Vagina (tissue), 2 donors: Measurements from ENCODE around the gene IGFL4. TPM values are rescaled to one million over a fixed set of nuclear protein-coding genes. Genes with fewer than 3 reads are reported as not detected.

Experiments
- DNase-seq, 2 donors: peaks; one replicate each; pipeline ENCODE4 v3.0.0-alpha.2; 2017; ENCODE audit errors: extremely low spot score in 2 of 2
- H3K27ac ChIP-seq: fragments of 200-600 bp; sonication (generic); one replicate; pipeline ENCODE4 v1.5.1; 2019
- H3K27me3 ChIP-seq: fragments of 200-600 bp; sonication (generic); one replicate; pipeline ENCODE4 v1.5.1; 2019
- H3K36me3 ChIP-seq, 2 donors: fragments of 200-600 bp; sonication (generic); one replicate each; pipeline ENCODE4 v1.5.1; 2017 to 2019
- H3K4me1 ChIP-seq: fragments of 200-600 bp; sonication (generic); one replicate; pipeline ENCODE4 v1.5.1; 2019
- H3K4me3 ChIP-seq, 2 donors: fragments of 200-600 bp; sonication (generic); 1 replicate in 1 of 2; 2 replicates in 1 of 2; pipeline ENCODE4 v1.5.1; 2016 to 2019
- H3K9me3 ChIP-seq: fragments of 200-600 bp; sonication (generic); one replicate; pipeline ENCODE4 v1.5.1; 2019
- CTCF ChIP-seq, 3 experiments: fragments of 450-650 bp in 2 of 3; fragments of 200-600 bp in 1 of 3; sonication (generic) in 1 of 3; IDR thresholded peaks; one replicate each; pipeline ENCODE4 v1.5.1; 2017 to 2019; ENCODE audit warnings: antibody characterized with exemption in 3 of 3, mild to moderate bottlenecking in 2 of 3, moderate library complexity in 2 of 3
- POLR2A ChIP-seq, 2 donors: fragments of 450-650 bp; IDR thresholded peaks; one replicate each; pipeline ENCODE4 v1.6.1; 2017; ENCODE audit warnings: antibody characterized with exemption in 2 of 2, mild to moderate bottlenecking in 2 of 2, moderate library complexity in 2 of 2
- POLR2AphosphoS5 ChIP-seq, 2 donors: sonication (generic); formaldehyde crosslinking; IDR thresholded peaks; one replicate each; pipeline ENCODE4 v1.9.0; 2017; ENCODE audit warnings: antibody characterized with exemption in 2 of 2, mild to moderate bottlenecking in 2 of 2, low read depth in 1 of 2; ENCODE audit not compliant: insufficient read depth in 1 of 2
- intact Hi-C: fragments of 100-400 bp; cut with DNase I; formaldehyde crosslinking; loops from one replicate; pipeline ENCODE4 v1.15.1; 2023
- total RNA-seq: library from RNA; depleted of rRNA; stranded (reverse); fragments of >200 nt; gene quantifications from one replicate; pipeline ENCODE4 v1.2.3, GENCODE V29; 2016

The IGFL4 gene
- total RNA-seq, 1 donor from 2014 or later = not detected

GRCh38 chr19:46049597-46049996, 8.8 kb upstream of the IGFL4 start:
- no peak for DNase-seq
- H3K27ac ChIP-seq = no peak overlapping the region
- no peaks in the 10 kb centered on the region for H3K27me3 ChIP-seq
- no peaks in the 10 kb centered on the region for H3K36me3 ChIP-seq
- intact Hi-C loops = no loop called here
- no peaks in the 10 kb centered on the region for H3K4me1 ChIP-seq
- no peak overlapping the region for H3K4me3 ChIP-seq
- TF ChIP-seq POLR2A (IDR thresholded peaks at IDR 0.05) (no peak), POLR2AphosphoS5 (IDR thresholded peaks at IDR 0.05; ENCODE audit: insufficient read depth in 1 of 2, low read depth in 1 of 2) (no peak), CTCF (IDR thresholded peaks at IDR 0.05) (no peak)
- no peaks in the 10 kb centered on the region for H3K9me3 ChIP-seq

GRCh38 chr19:46043519-46043918, 2.7 kb upstream of the IGFL4 start:
- intact Hi-C loops = no loop called here
- TF ChIP-seq POLR2AphosphoS5 (IDR thresholded peaks at IDR 0.05; ENCODE audit: insufficient read depth in 1 of 2, low read depth in 1 of 2) (no peak), POLR2A (IDR thresholded peaks at IDR 0.05) (no peak), CTCF (IDR thresholded peaks at IDR 0.05) (no peak)
- no peak for DNase-seq
- Histone ChIP-seq H3K27me3 (no peaks in the 10 kb centered on the region), H3K9me3 (no peaks in the 10 kb centered on the region), H3K4me3 (no peak overlapping the region), H3K36me3 (no peaks in the 10 kb centered on the region), H3K4me1 (no peaks in the 10 kb centered on the region), H3K27ac (no peak overlapping the region)

- DNase-seq = no peak
- no peaks in the 10 kb centered on the region for H3K36me3 ChIP-seq
- no peaks in the 10 kb centered on the region for H3K9me3 ChIP-seq
- no peak overlapping the region for H3K27ac ChIP-seq
- intact Hi-C loops = no loop called here
- TF ChIP-seq POLR2A (IDR thresholded peaks at IDR 0.05) (no peak), CTCF (IDR thresholded peaks at IDR 0.05) (no peak), POLR2AphosphoS5 (IDR thresholded peaks at IDR 0.05; ENCODE audit: insufficient read depth in 1 of 2, low read depth in 1 of 2) (no peak)
- no peak overlapping the region for H3K4me3 ChIP-seq
- H3K4me1 ChIP-seq = no peaks in the 10 kb centered on the region
- H3K27me3 ChIP-seq = no peaks in the 10 kb centered on the region
Observed at GRCh38 chr19:46042252-46042883, 1.6 kb upstream of the IGFL4 start.

- Histone ChIP-seq H3K27ac (no peak overlapping the region), H3K4me3 (no peak overlapping the region), H3K27me3 (no peaks in the 10 kb centered on the region), H3K9me3 (no peaks in the 10 kb centered on the region), H3K4me1 (no peaks in the 10 kb centered on the region), H3K36me3 (no peaks in the 10 kb centered on the region)
- no peak for DNase-seq
- TF ChIP-seq POLR2AphosphoS5 (IDR thresholded peaks at IDR 0.05; ENCODE audit: insufficient read depth in 1 of 2, low read depth in 1 of 2) (no peak), POLR2A (IDR thresholded peaks at IDR 0.05) (no peak), CTCF (IDR thresholded peaks at IDR 0.05) (no peak)
- intact Hi-C loops = no loop called here
Observed at GRCh38 chr19:46040125-46040524, 677 bp downstream of the IGFL4 start.

- Histone ChIP-seq H3K4me1 (no peaks in the 10 kb centered on the region), H3K27ac (no peak overlapping the region), H3K9me3 (no peaks in the 10 kb centered on the region), H3K36me3 (no peaks in the 10 kb centered on the region), H3K4me3 (no peak overlapping the region), H3K27me3 (no peaks in the 10 kb centered on the region)
- intact Hi-C loops = no loop called here
- TF ChIP-seq CTCF (IDR thresholded peaks at IDR 0.05) (no peak), POLR2A (IDR thresholded peaks at IDR 0.05) (no peak), POLR2AphosphoS5 (IDR thresholded peaks at IDR 0.05; ENCODE audit: insufficient read depth in 1 of 2, low read depth in 1 of 2) (no peak)
- DNase-seq = no peak
Observed at GRCh38 chr19:46036744-46037128, 4.1 kb downstream of the IGFL4 start.
